SU-DHL-6 (cell line): Measurements from ENCODE around the gene ADAMTS8.
A peak's percentile ranks its signal among the peaks of the same experiment; 100 is the strongest.

Experiments
- H2AFZ ChIP-seq: fragments of 200-600 bp; sonication (generic); 2 replicates; pipeline ENCODE4 v1.6.1; 2014; ENCODE audit warnings: low read depth, mild to moderate bottlenecking, moderate library complexity, mixed read lengths, antibody characterized with exemption, low read length; ENCODE audit not compliant: severe bottlenecking
- H3F3A ChIP-seq: fragments of 200-600 bp; shearing (Covaris generic); 2 replicates; pipeline ENCODE4 v1.6.0; 2016; ENCODE audit warnings: antibody characterized with exemption, mild to moderate bottlenecking; ENCODE audit not compliant: insufficient read depth
- H3K27ac ChIP-seq: fragments of 200-600 bp; sonication (generic); 2 replicates; pipeline ENCODE4 v1.5.1; 2016; ENCODE audit warnings: low read depth, mild to moderate bottlenecking, low read length, moderate library complexity, mixed read lengths
- H3K27me3 ChIP-seq: fragments of 200-600 bp; sonication (generic), shearing (Covaris generic); 2 replicates; pipeline ENCODE4 v1.6.0; 2014; ENCODE audit warnings: mild to moderate bottlenecking, low read length
- H3K36me3 ChIP-seq: fragments of 200-600 bp; sonication (generic); 2 replicates; pipeline ENCODE4 v1.6.1; 2014; ENCODE audit warnings: mild to moderate bottlenecking, low read length, mixed read lengths
- H3K4me2 ChIP-seq: fragments of 300-600, 200-600 bp; shearing (Covaris generic), sonication (generic); 2 replicates; pipeline ENCODE4 v1.6.0; 2014; ENCODE audit warnings: low read length, low read depth, mild to moderate bottlenecking; ENCODE audit not compliant: poor library complexity, severe bottlenecking
- H3K4me3 ChIP-seq: fragments of 200-600 bp; sonication (generic); 2 replicates; pipeline ENCODE4 v1.5.1; 2014; ENCODE audit warnings: antibody characterized with exemption, low read length, mild to moderate bottlenecking, mixed read lengths; ENCODE audit not compliant: insufficient read depth, poor library complexity, severe bottlenecking
- H3K79me2 ChIP-seq: fragments of 200-600 bp; sonication (generic); 2 replicates; pipeline ENCODE4 v1.6.1; 2014; ENCODE audit warnings: mild to moderate bottlenecking, low read length, moderate library complexity; ENCODE audit not compliant: insufficient read depth
- H3K9ac ChIP-seq: fragments of 200-600 bp; sonication (generic); 2 replicates; pipeline ENCODE4 v1.7.0; 2014; ENCODE audit warnings: mild to moderate bottlenecking, low read length
- H3K9me2 ChIP-seq: fragments of 200-600 bp; sonication (generic); replicated peaks from 2 replicates; pipeline ENCODE4 v1.6.1; 2014; ENCODE audit warnings: low read length; ENCODE audit not compliant: insufficient read depth
- H3K9me3 ChIP-seq: fragments of 200-600 bp; sonication (generic); 2 replicates; pipeline ENCODE4 v1.6.1; 2014; ENCODE audit warnings: low read length, mixed read lengths; ENCODE audit not compliant: insufficient read depth
- H4K20me1 ChIP-seq: fragments of 200-600 bp; sonication (generic); 2 replicates; pipeline ENCODE4 v1.6.1; 2014; ENCODE audit warnings: low read depth, mild to moderate bottlenecking, antibody characterized with exemption, low read length, moderate library complexity, mixed read lengths
- CTCF ChIP-seq: fragments of 200-600 bp; sonication (generic); IDR thresholded peaks from one replicate; pipeline ENCODE4 v1.5.1; 2017; ENCODE audit warnings: antibody characterized with exemption, mild to moderate bottlenecking, low read length, moderate library complexity; ENCODE audit not compliant: insufficient read depth, poor library complexity, severe bottlenecking
- EZH2phosphoT487 ChIP-seq: fragments of 200-600 bp; sonication (generic), shearing (Covaris generic); conservative IDR thresholded peaks from 2 replicates; pipeline ENCODE4 v1.6.1; 2018; ENCODE audit warnings: mild to moderate bottlenecking, antibody characterized with exemption, low read length, moderate library complexity, mixed read lengths

Gene ADAMTS8

GRCh38 chr11:130431331-130431773 lies 2.9 kb upstream of the ADAMTS8 start:
- Histone ChIP-seq H3F3A (no peaks in the 10 kb centered on the region), H3K9ac (no peak overlapping the region), H3K9me3 (no peaks in the 10 kb centered on the region), H3K27me3 (no peaks in the 10 kb centered on the region), H3K36me3 (no peaks in the 10 kb centered on the region), H2AFZ (no peak overlapping the region), H3K27ac (no peak overlapping the region), H3K4me2 (no peak overlapping the region), H3K79me2 (no peaks in the 10 kb centered on the region), H3K4me3 (no peak overlapping the region), H3K9me2 (no peaks in the 10 kb centered on the region), H4K20me1 (no peaks in the 10 kb centered on the region)
- TF ChIP-seq CTCF (peak; percentile 14), EZH2phosphoT487 (no peak)

- Histone ChIP-seq H3K27me3 (no peaks in the 10 kb centered on the region), H3K36me3 (no peaks in the 10 kb centered on the region), H3K9me3 (no peaks in the 10 kb centered on the region), H3K9ac (no peak overlapping the region), H3F3A (no peaks in the 10 kb centered on the region), H3K27ac (no peak overlapping the region), H3K4me2 (no peak overlapping the region), H2AFZ (no peak overlapping the region), H3K79me2 (no peaks in the 10 kb centered on the region), H3K9me2 (no peaks in the 10 kb centered on the region), H3K4me3 (no peak overlapping the region), H4K20me1 (no peaks in the 10 kb centered on the region)
- no peak for TF ChIP-seq CTCF
- TF ChIP-seq EZH2phosphoT487: no peak
Measured at GRCh38 chr11:130429983-130430382, 1.6 kb upstream of the ADAMTS8 start.

GRCh38 chr11:130429120-130429681 lies 792 bp upstream of the ADAMTS8 start:
- no peak overlapping the region for H3K4me3 ChIP-seq
- TF ChIP-seq CTCF: no peak
- TF ChIP-seq EZH2phosphoT487: no peak
- no peak overlapping the region for H3K9ac ChIP-seq
- no peak overlapping the region for H3K4me2 ChIP-seq
- H3K9me3 ChIP-seq: no peaks in the 10 kb centered on the region
- H3K27me3 ChIP-seq: no peaks in the 10 kb centered on the region
- no peak overlapping the region for H2AFZ ChIP-seq
- H3F3A ChIP-seq: no peaks in the 10 kb centered on the region
- no peaks in the 10 kb centered on the region for H4K20me1 ChIP-seq
- no peaks in the 10 kb centered on the region for H3K36me3 ChIP-seq
- no peaks in the 10 kb centered on the region for H3K9me2 ChIP-seq
- no peak overlapping the region for H3K27ac ChIP-seq
- no peaks in the 10 kb centered on the region for H3K79me2 ChIP-seq
